NCI-H1092 treated with DMSO at 0.1 percent for 48 hours (cell line): Measurements from ENCODE around the gene TBC1D1.

Experiments used
- DNase-seq: peaks from one replicate; lab custom pipeline; 2025; lab: John Stamatoyannopoulos, UW

TBC1D1 gene

GRCh38 chr4:38169524-38169923 lies 278.6 kb downstream of the TBC1D1 start:
- DNase-seq, result no peak

GRCh38 chr4:38170338-38171169 lies 279.7 kb downstream of the TBC1D1 start:
- no peak for DNase-seq

- no peak for DNase-seq
These were observed 281.2 kb downstream of the TBC1D1 start for GRCh38 chr4:38172078-38172477.

- no peak for DNase-seq
These were observed 283.1 kb downstream of the TBC1D1 start for GRCh38 chr4:38173935-38174518.

GRCh38 chr4:38174801-38175200 lies 283.9 kb downstream of the TBC1D1 start:
- no peak for DNase-seq

GRCh38 chr4:38176165-38176564 lies 285.3 kb downstream of the TBC1D1 start:
- no peak for DNase-seq

DNA sequence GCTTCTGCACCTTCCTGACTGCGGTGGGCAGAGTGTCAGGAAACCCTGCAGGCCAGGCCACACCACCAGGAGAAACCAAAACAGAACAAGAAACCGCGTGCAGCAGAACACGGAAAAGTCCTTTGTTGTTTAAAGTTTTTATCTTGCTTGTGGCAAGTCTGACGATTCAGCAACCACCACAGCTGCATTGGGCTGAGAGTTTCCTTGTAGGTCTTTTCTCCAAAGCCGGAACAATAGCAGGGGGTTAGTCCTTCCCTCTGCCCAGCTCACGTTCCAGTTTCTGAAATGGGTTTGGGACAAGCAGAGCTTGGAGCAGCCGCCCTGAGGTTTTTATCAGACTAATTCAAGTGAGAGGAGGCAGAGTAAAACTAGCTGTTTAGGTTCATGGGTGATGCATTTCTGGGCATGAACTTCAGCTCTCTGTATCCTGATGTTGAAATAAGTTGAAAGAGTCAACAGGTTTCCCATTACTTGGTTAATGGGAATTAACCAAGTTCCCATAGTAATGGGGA lies 286.2 kb downstream of the TBC1D1 start:
- no peak for DNase-seq

DNA sequence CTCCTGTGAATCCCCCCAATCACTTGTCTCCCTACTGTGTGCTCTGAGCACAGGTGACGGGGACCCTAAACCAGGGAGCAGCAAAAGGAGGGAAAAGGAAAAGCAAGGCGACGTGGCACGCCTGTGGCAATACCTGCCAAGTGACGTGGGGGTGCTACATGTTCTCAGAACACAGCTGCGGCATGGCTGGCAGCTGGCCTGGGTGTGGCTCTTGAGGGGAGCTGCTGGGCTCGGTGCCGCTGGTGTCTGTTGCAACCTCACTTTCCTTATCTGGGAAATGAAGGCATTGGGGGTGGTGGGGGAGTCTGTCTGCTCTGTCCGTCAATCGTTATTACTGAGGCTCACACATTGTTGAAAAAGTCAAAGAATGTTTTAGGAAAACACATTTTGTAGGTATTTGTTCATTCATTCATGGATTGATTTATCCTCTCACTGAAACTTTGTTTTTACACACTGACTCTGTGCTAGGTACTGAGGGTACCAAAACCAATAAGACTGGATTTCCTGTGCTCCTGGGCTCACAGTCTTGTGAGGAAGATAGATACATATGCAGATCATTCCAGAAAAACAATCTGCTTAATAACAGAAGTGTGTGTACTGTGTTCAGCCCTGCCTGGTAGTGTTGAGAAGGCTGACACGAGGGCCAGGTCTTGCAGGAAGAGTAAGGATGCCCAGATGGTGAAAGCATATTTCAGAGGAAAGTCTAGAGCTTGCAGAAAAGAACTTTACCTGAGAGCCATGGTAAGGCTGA lies 286.9 kb downstream of the TBC1D1 start:
- peak; percentile 35 for DNase-seq

DNA sequence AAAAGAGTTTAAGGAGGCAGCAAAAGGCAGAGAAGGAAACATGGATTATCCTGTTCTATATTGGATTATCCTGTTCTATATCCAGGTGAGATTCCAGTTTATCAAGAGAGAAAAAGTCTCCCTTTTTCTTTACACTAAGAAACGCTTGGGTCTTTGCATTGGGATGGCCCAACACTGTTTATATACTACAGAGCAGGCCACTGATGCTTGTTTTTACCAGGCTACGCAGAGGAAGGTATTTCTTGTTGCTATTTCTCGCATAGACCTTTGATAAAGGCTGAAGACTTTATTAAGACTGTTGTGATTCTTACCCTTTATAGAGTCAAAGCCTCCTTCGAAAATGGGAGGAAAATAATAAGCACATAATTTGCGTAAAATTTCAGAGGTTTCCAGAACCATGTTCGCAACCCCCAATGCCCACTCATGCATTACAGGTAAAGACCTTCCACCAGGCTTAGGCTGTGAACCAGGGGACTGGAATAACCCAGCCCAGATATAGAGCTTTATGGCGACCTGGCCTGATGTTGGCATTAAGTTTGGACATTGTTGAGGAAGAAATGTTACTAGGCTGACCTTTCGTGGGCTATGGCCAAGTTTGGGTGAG lies 287.6 kb downstream of the TBC1D1 start:
- DNase-seq, result no peak

DNA sequence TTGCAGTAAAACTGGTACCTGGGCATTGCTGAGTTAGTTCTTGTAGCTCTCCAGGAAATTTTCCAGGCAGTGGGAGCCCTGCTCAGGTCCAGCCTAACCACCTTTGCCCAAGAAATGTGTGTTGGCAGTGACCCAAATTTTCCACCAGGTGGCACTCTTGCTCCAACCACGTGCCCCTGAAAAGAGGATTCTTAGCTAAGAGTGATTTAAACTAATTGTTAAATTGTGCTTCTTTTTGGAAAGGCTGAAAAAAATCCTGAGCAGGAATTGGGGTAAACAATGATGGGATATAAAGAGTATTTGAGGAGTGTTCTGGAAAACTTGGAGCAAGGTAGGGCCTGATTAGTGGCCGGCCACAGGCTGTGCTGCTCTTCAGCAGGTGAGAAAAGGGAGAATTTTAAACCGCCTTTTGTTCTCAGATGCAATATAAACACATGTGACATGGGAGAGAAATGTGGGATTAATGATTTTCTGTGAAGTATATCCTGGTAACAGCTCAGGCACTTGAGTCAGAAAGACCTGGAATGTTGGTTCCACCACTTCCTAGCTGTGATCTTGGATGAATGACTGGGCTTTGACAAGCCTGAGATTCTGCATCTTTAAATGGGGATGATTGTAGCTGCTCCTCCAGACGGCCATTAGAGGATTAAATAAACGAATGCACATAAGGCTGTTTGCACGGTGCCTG lies 288.9 kb downstream of the TBC1D1 start:
- peak; percentile 35 for DNase-seq

GRCh38 chr4:38180456-38180855 lies 289.6 kb downstream of the TBC1D1 start:
- DNase-seq, result no peak

DNA sequence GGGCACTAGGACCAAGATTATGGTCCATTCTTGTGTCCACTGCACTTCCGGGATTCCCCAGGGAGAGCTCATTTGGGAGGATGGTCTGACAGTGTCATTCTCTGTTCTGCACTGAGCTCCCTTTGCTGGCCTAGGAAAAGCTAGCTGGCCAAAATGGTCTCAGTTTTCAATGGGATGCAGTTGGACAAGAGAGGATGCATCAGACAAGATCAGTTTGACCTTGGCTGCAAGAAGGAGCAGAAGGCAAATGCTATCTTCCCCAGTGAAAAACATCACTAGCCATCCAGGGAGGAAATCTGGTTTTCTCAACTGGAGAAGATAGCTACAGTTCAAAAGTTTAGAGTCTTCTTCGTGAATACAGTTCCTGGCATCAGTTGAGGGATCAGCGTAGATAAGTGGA lies 290.4 kb downstream of the TBC1D1 start:
- DNase-seq, result no peak

GRCh38 chr4:38182334-38182998 lies 291.6 kb downstream of the TBC1D1 start:
- DNase-seq, result no peak

- no peak for DNase-seq
These were observed 293.5 kb downstream of the TBC1D1 start for GRCh38 chr4:38184404-38184803.

- DNase-seq, result no peak
These were observed 294.7 kb downstream of the TBC1D1 start for GRCh38 chr4:38185406-38186144.

GRCh38 chr4:38188136-38188535 lies 297.3 kb downstream of the TBC1D1 start:
- DNase-seq, result no peak

DNA sequence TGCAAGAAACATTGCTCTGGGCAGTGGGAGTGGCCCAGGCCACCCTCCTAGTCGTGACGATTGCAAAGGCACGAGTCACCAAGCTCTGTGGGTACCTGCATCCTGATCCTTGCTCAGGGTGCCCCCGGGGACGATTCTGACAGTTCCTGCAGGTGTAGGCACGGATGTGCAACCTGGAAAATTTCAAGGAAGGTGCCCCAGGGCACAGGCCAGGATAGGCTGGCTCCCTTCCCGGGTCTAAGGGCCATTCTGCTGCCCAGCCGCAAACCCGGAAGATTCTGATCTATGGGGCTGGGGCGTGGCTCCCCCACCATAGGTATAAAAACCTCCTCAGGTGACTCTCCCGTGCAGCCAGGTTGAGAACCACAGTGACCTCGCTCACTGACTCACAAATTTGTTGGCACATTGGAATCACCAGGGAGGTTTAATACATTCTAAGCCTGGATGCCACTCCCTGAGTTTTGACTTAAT lies 297.8 kb downstream of the TBC1D1 start:
- DNase-seq, result no peak
